Tibial artery (tissue), 4 donors: ENCODE results near the gene RASGRP3.

Experiments used
- DNase-seq, 2 donors: peaks; one replicate each; pipeline ENCODE4 v3.0.0-alpha.2; 2019
- H3K27ac ChIP-seq, 2 donors: fragments of 200-600 bp; sonication (generic) in 1 of 2; 1 replicate in 1 of 2; 2 replicates in 1 of 2; pipeline ENCODE4 v1.5.1; 2018 to 2019; ENCODE audit warnings: mild to moderate bottlenecking in 1 of 2
- H3K27me3 ChIP-seq, 2 donors: fragments of 200-600 bp; sonication (generic) in 1 of 2; one replicate each; pipeline versions ENCODE4 v1.5.1 to v1.6.0; 2016 to 2019
- H3K36me3 ChIP-seq, 3 donors: fragments of 200-600 bp; sonication (generic) in 2 of 3; one replicate each; pipeline ENCODE4 v1.5.1; 2016 to 2019; ENCODE audit warnings: mild to moderate bottlenecking in 2 of 3
- H3K4me1 ChIP-seq, 4 donors: fragments of 200-600 bp; sonication (generic) in 2 of 4; 1 replicate in 3 of 4; 2 replicates in 1 of 4; pipeline ENCODE4 v1.5.1; 2016 to 2019
- H3K4me3 ChIP-seq, 2 donors: fragments of 200-600 bp; sonication (generic) in 1 of 2; 1 replicate in 1 of 2; 2 replicates in 1 of 2; pipeline ENCODE4 v1.5.1; 2018 to 2019; ENCODE audit warnings: mild to moderate bottlenecking in 2 of 2
- H3K9me3 ChIP-seq, 3 donors: fragments of 200-600 bp; sonication (generic) in 1 of 3; one replicate each; pipeline ENCODE4 v1.5.1; 2016 to 2019
- CTCF ChIP-seq, 2 experiments: fragments of 200-600 bp in 1 of 2; fragments of 450-650 bp in 1 of 2; IDR thresholded peaks; one replicate each; pipeline ENCODE4 v1.5.1; 2017 to 2019; ENCODE audit warnings: antibody characterized with exemption in 2 of 2, mild to moderate bottlenecking in 1 of 2, moderate library complexity in 1 of 2
- intact Hi-C: fragments of 100-400 bp; cut with DNase I; formaldehyde crosslinking; loops from one replicate; pipeline ENCODE4 v1.15.0; 2023; ENCODE audit warnings: low total_unique reads

Gene RASGRP3

DNA sequence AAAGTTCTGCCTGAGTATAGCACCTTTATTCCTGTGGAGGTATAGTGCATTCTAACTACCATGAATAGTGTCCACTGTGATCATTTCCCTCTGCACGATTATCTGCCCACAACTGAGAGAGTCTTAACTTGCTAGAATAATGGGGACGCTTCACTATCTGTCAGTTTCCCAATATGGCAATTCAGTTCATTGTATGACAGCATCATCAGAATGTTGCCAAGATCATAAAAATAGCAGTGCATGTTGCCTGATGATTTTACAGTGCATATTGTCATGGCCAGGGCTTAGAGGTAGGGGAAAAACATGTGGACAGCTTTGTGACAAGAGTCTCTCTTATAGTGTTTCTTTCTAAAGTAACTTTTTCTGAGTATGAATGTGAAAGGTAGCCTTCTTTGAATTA lies 6.1 kb downstream of the RASGRP3 start:
- no peak for DNase-seq
- Histone ChIP-seq H3K4me3 (no peak overlapping the region), H3K27ac (no peak overlapping the region), H3K27me3 (no peaks in the 10 kb centered on the region), H3K4me1 (peaks cover 0 to 31% (median 2%) of the 10 kb centered on the region in 4 donors), H3K36me3 (no peaks in the 10 kb centered on the region), H3K9me3 (peaks cover 0 to 11% (median 7%) of the 10 kb centered on the region in 3 donors)
- TF ChIP-seq CTCF (IDR thresholded peaks at IDR 0.05) = no peak
- intact Hi-C loops = no loop called here

DNA sequence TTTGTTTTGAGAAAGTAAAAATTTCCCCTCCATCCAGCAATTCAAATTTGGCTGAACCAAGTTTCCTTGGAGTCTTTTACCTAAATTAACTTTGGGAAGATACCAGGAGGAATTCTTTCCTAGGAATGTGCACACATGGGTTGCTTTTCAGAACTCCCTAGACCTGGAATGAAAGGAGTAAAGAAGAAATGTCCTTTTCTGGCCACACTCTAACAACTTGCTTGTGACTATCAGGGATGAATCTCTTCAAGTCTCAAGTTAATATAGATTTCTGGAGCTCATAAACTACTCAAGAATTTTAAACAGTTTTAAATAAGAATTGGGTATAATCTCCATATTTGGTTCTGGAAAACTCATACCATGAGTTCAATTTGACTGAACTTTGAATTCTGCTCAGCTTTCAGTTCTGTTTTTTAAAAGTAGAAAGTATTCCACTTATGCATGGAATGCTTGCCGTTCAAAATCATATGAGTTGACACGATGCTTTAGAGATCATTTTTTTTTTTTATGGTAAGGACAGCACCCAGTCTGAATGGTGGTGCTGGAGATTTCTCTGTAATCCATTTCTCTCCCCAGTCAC lies 7.7 kb downstream of the RASGRP3 start:
- intact Hi-C loops = no loop called here
- H3K27me3 ChIP-seq = no peaks in the 10 kb centered on the region
- peaks cover 0 to 11% (median 7%) of the 10 kb centered on the region in 3 donors for H3K9me3 ChIP-seq
- no peak for DNase-seq
- peak overlapping the region; percentile 4 to 54 for H3K27ac ChIP-seq
- no peaks in the 10 kb centered on the region for H3K36me3 ChIP-seq
- H3K4me3 ChIP-seq = no peak overlapping the region
- peaks cover 0 to 26% (median 2%) of the 10 kb centered on the region in 4 donors for H3K4me1 ChIP-seq
- no peak for TF ChIP-seq CTCF (IDR thresholded peaks at IDR 0.05)

GRCh38 chr2:33485051-33485450 lies 8.6 kb downstream of the RASGRP3 start:
- DNase-seq = no peak
- Histone ChIP-seq H3K4me1 (peaks cover 0 to 26% (median 2%) of the 10 kb centered on the region in 4 donors), H3K4me3 (no peak overlapping the region), H3K27ac (no peak overlapping the region), H3K27me3 (no peaks in the 10 kb centered on the region), H3K9me3 (peaks cover 0 to 11% (median 7%) of the 10 kb centered on the region in 3 donors), H3K36me3 (no peaks in the 10 kb centered on the region)
- intact Hi-C loops = no loop called here
- no peak for TF ChIP-seq CTCF (IDR thresholded peaks at IDR 0.05)

GRCh38 chr2:33486544-33486943 lies 10.1 kb downstream of the RASGRP3 start:
- H3K9me3 ChIP-seq = peaks cover 0 to 11% (median 7%) of the 10 kb centered on the region in 3 donors
- no peak for TF ChIP-seq CTCF (IDR thresholded peaks at IDR 0.05)
- no peak overlapping the region for H3K27ac ChIP-seq
- H3K27me3 ChIP-seq = no peaks in the 10 kb centered on the region
- intact Hi-C loops = no loop called here
- H3K4me1 ChIP-seq = peaks cover 0 to 26% (median 2%) of the 10 kb centered on the region in 4 donors
- no peak overlapping the region for H3K4me3 ChIP-seq
- DNase-seq = no peak
- H3K36me3 ChIP-seq = no peaks in the 10 kb centered on the region

- no peaks in the 10 kb centered on the region for H3K36me3 ChIP-seq
- H3K27me3 ChIP-seq = no peaks in the 10 kb centered on the region
- intact Hi-C loops = no loop called here
- no peak for TF ChIP-seq CTCF (IDR thresholded peaks at IDR 0.05)
- H3K27ac ChIP-seq = no peak overlapping the region
- peaks cover 0 to 22% (median 2%) of the 10 kb centered on the region in 4 donors for H3K4me1 ChIP-seq
- no peak overlapping the region for H3K4me3 ChIP-seq
- DNase-seq = no peak
- peaks cover 0 to 11% (median 7%) of the 10 kb centered on the region in 3 donors for H3K9me3 ChIP-seq
Measured at GRCh38 chr2:33488178-33488690, 11.8 kb downstream of the RASGRP3 start.
